Keratinocyte (primary cell): ENCODE data around the gene MEGF11. TPM values are rescaled to one million over a fixed set of nuclear protein-coding genes. Genes with fewer than 3 reads are reported as not detected.

ENCODE experiments used
- DNase-seq: peaks from one replicate; pipeline ENCODE4 v3.0.0-alpha.2; 2011; ENCODE audit warnings: low read depth, missing footprints, low spot score
- FAIRE-seq: peaks from 2 replicates; lab custom pipeline; 2011; peaks lifted over from hg19 to GRCh38; lab: Jason Lieb, UNC
- H2AFZ ChIP-seq: 2 replicates; pipeline ENCODE4 v1.6.0; 2012; ENCODE audit warnings: low read length, control low read depth, inconsistent platforms; ENCODE audit not compliant: control insufficient read depth
- H3K27ac ChIP-seq: 2 replicates; pipeline ENCODE4 v1.5.1; 2011; ENCODE audit warnings: low read length; ENCODE audit not compliant: control insufficient read depth, insufficient read depth
- H3K27me3 ChIP-seq: 3 replicates; pipeline ENCODE4 v1.6.0; 2011; ENCODE audit warnings: low read length; ENCODE audit not compliant: control insufficient read depth, insufficient read depth; ENCODE audit errors: extremely low read depth
- H3K36me3 ChIP-seq, 2 experiments: 2 replicates in 1 of 2; 3 replicates in 1 of 2; pipeline ENCODE4 v1.5.1; 2011; ENCODE audit warnings: low read length in 2 of 2, mild to moderate bottlenecking in 1 of 2; ENCODE audit not compliant: control insufficient read depth in 2 of 2, insufficient read depth in 2 of 2; ENCODE audit errors: extremely low read depth in 1 of 2
- H3K4me1 ChIP-seq: 3 replicates; pipeline ENCODE4 v1.5.1; 2011; ENCODE audit warnings: low read length; ENCODE audit not compliant: control insufficient read depth, insufficient read depth; ENCODE audit errors: extremely low read depth
- H3K4me2 ChIP-seq: 3 replicates; pipeline ENCODE4 v1.6.0; 2011; ENCODE audit warnings: low read depth, low read length; ENCODE audit not compliant: control insufficient read depth, insufficient read depth; ENCODE audit errors: extremely low read depth
- H3K4me3 ChIP-seq, 3 experiments: fragments of 200-600 bp in 1 of 3; sonication (generic) in 1 of 3; 2 replicates in 2 of 3; 3 replicates in 1 of 3; pipeline ENCODE4 v1.5.1; 2011 to 2016; ENCODE audit warnings: low read length in 3 of 3, mild to moderate bottlenecking in 3 of 3, control low read depth in 2 of 3, inconsistent platforms in 1 of 3, low read depth in 1 of 3, mixed read lengths in 1 of 3, mixed run types in 1 of 3, moderate library complexity in 1 of 3; ENCODE audit not compliant: control insufficient read depth in 2 of 3, insufficient read depth in 2 of 3; ENCODE audit errors: extremely low read depth in 1 of 3
- H3K79me2 ChIP-seq: 2 replicates; pipeline ENCODE4 v1.6.0; 2012; ENCODE audit warnings: low read length; ENCODE audit not compliant: control insufficient read depth, insufficient read depth
- H3K9ac ChIP-seq: 3 replicates; pipeline ENCODE4 v1.6.0; 2011; ENCODE audit warnings: low read length; ENCODE audit not compliant: control insufficient read depth, insufficient read depth; ENCODE audit errors: extremely low read depth
- H3K9me1 ChIP-seq: 3 replicates; pipeline ENCODE4 v1.6.0; 2011; ENCODE audit warnings: low read length; ENCODE audit not compliant: control insufficient read depth, insufficient read depth; ENCODE audit errors: extremely low read depth
- H3K9me3 ChIP-seq: 2 replicates; pipeline ENCODE4 v1.5.1; 2012; ENCODE audit warnings: low read depth, low read length; ENCODE audit not compliant: control insufficient read depth
- H4K20me1 ChIP-seq: 3 replicates; pipeline ENCODE4 v1.6.0; 2011; ENCODE audit warnings: low read length; ENCODE audit not compliant: control insufficient read depth, insufficient read depth; ENCODE audit errors: extremely low read depth
- CTCF ChIP-seq, 3 experiments: IDR thresholded peaks in 1 of 3; conservative IDR thresholded peaks in 1 of 3; optimal IDR thresholded peaks in 1 of 3; 2 replicates in 2 of 3; 3 replicates in 1 of 3; pipeline versions ENCODE3 to v1.5.1; 2011; ENCODE audit warnings: low read length in 3 of 3, mild to moderate bottlenecking in 3 of 3, moderate library complexity in 2 of 3, control low read depth in 1 of 3, inconsistent platforms in 1 of 3; ENCODE audit not compliant: insufficient read depth in 2 of 3; ENCODE audit errors: extremely low read depth in 1 of 3
- EZH2 ChIP-seq: IDR thresholded peaks from one replicate; pipeline ENCODE4 v1.6.1; 2012; ENCODE audit warnings: inconsistent platforms, mild to moderate bottlenecking, low read length, moderate library complexity
- dilution Hi-C: fragments of 300-500 bp; cut with MboI; formaldehyde crosslinking; loops from one replicate; pipeline ENCODE4 v1.7.0; 2020; ENCODE audit warnings: low sequenced_read_pairs; ENCODE audit not compliant: extremely low pct_ligation_motif_present
- polyA plus RNA-seq, 5 experiments: library from polyadenylated mRNA; depleted of rRNA in 3 of 5; stranded (reverse) in 3 of 5; stranded (forward) in 1 of 5; unstranded in 1 of 5; fragments of >200 nt; gene quantifications; 1 replicate in 1 of 5; 2 replicates in 3 of 5; 3 replicates in 1 of 5; pipeline versions ENCODE4 v1.2.1 to v1.2.3, GENCODE V29; 2011 to 2012; ENCODE audit warnings: missing spikeins in 2 of 5, low read depth in 1 of 5, low replicate concordance in 1 of 5

MEGF11 gene
- polyA plus RNA-seq, 1 donor (not counting 4 experiments of a cell fraction or from before 2014, with no cell fraction given): not detected

GRCh38 chr15:65927545-65927944 lies 326.0 kb downstream of the MEGF11 start:
- dilution Hi-C loops: no loop called here
- no peak for TF ChIP-seq EZH2
- peak; percentile 27 to 57 (median 50) for TF ChIP-seq CTCF (optimal IDR thresholded peaks at IDR 0.05 in 1 of 3, IDR thresholded peaks at IDR 0.05 in 1 of 3, conservative IDR thresholded peaks at IDR 0.05 in 1 of 3; ENCODE audit: extremely low read depth in 1 of 3, insufficient read depth in 2 of 3, low read length in 3 of 3)
- Histone ChIP-seq H2AFZ (no peak overlapping the region), H3K27ac (no peak overlapping the region), H3K4me1 (no peaks in the 10 kb centered on the region), H3K9me1 (no peaks in the 10 kb centered on the region), H3K36me3 (no peaks in the 10 kb centered on the region), H3K9me3 (no peaks in the 10 kb centered on the region), H3K4me2 (no peak overlapping the region), H3K4me3 (no peak overlapping the region), H3K9ac (no peak overlapping the region), H3K27me3 (no peaks in the 10 kb centered on the region), H4K20me1 (no peaks in the 10 kb centered on the region), H3K79me2 (no peaks in the 10 kb centered on the region)
- FAIRE-seq (no peak), DNase-seq (no peak)

GRCh38 chr15:65926899-65927298 lies 326.7 kb downstream of the MEGF11 start:
- no peaks in the 10 kb centered on the region for H3K79me2 ChIP-seq
- H3K4me3 ChIP-seq: no peak overlapping the region
- no peak overlapping the region for H2AFZ ChIP-seq
- no peaks in the 10 kb centered on the region for H3K4me1 ChIP-seq
- no peak overlapping the region for H3K27ac ChIP-seq
- H4K20me1 ChIP-seq: no peaks in the 10 kb centered on the region
- no peaks in the 10 kb centered on the region for H3K9me3 ChIP-seq
- DNase-seq (no peak), FAIRE-seq (no peak)
- H3K27me3 ChIP-seq: no peaks in the 10 kb centered on the region
- no peaks in the 10 kb centered on the region for H3K36me3 ChIP-seq
- H3K9me1 ChIP-seq: no peaks in the 10 kb centered on the region
- H3K4me2 ChIP-seq: no peak overlapping the region
- TF ChIP-seq EZH2 (no peak), CTCF (optimal IDR thresholded peaks at IDR 0.05 in 1 of 3, IDR thresholded peaks at IDR 0.05 in 1 of 3, conservative IDR thresholded peaks at IDR 0.05 in 1 of 3; ENCODE audit: extremely low read depth in 1 of 3, insufficient read depth in 2 of 3, low read length in 3 of 3) (no peak)
- dilution Hi-C loops: no loop called here
- H3K9ac ChIP-seq: no peak overlapping the region
